Measurements from ENCODE around the gene PSME2. TPM values are rescaled to one million over a fixed set of nuclear protein-coding genes. Genes with fewer than 3 reads are reported as not detected.

PSME2 gene
- total and polyA plus RNA-seq, 2 of the 13 experiments (the other 11 are each of a cell fraction or from before 2014, with no cell fraction given) = 332 to 716 TPM

DNA sequence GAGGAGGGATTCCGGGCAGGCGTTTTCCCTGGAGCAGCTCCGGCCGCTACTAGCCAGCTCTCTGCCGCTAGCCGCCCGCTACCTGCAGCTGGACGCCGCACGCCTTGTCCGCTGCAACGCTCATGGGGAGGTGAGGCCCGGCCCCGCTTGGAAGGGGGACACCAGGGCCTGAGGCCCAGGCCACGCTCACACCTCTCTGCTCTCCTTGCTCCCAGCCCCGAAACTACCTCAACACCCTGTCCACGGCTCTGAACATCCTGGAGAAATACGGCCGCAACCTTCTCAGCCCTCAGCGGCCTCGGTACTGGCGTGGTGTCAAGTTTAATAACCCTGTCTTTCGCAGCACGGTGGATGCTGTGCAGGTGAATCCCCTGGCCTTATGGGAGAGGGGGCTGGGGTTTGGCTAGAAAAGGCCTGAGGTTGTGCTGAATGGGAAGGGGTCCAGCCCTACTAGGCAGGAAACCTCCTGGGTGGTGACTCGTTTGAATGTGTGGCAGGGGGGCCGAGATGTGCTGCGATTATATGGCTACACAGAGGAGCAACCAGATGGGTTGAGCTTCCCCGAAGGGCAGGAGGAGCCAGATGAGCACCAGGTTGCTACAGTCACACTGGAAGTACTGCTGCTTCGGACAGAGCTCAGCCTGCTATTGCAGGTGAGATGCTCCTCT is 1.5 kb upstream of the PSME2 start (continued):
- TF ChIP-seq, protein P1, sequence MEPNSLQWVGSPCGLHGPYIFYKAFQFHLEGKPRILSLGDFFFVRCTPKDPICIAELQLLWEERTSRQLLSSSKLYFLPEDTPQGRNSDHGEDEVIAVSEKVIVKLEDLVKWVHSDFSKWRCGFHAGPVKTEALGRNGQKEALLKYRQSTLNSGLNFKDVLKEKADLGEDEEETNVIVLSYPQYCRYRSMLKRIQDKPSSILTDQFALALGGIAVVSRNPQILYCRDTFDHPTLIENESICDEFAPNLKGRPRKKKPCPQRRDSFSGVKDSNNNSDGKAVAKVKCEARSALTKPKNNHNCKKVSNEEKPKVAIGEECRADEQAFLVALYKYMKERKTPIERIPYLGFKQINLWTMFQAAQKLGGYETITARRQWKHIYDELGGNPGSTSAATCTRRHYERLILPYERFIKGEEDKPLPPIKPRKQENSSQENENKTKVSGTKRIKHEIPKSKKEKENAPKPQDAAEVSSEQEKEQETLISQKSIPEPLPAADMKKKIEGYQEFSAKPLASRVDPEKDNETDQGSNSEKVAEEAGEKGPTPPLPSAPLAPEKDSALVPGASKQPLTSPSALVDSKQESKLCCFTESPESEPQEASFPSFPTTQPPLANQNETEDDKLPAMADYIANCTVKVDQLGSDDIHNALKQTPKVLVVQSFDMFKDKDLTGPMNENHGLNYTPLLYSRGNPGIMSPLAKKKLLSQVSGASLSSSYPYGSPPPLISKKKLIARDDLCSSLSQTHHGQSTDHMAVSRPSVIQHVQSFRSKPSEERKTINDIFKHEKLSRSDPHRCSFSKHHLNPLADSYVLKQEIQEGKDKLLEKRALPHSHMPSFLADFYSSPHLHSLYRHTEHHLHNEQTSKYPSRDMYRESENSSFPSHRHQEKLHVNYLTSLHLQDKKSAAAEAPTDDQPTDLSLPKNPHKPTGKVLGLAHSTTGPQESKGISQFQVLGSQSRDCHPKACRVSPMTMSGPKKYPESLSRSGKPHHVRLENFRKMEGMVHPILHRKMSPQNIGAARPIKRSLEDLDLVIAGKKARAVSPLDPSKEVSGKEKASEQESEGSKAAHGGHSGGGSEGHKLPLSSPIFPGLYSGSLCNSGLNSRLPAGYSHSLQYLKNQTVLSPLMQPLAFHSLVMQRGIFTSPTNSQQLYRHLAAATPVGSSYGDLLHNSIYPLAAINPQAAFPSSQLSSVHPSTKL (CRISPR knock-in tag; IDR thresholded peaks at IDR 0.05) = no peak
- TF ChIP-seq ZNF446 (CRISPR knock-in tag; IDR thresholded peaks at IDR 0.05) (no peak), ZNF350 (CRISPR knock-in tag; IDR thresholded peaks at IDR 0.05; ENCODE audit: borderline replicate concordance, low read depth) (no peak), SIN3A (IDR thresholded peaks at IDR 0.05; ENCODE audit: borderline replicate concordance, low read depth, low read length) (no peak), AGO2 (optimal IDR thresholded peaks at IDR 0.05; ENCODE audit: low read depth, low read length) (peak; percentile 72)
- TF ChIP-seq, protein P2, sequence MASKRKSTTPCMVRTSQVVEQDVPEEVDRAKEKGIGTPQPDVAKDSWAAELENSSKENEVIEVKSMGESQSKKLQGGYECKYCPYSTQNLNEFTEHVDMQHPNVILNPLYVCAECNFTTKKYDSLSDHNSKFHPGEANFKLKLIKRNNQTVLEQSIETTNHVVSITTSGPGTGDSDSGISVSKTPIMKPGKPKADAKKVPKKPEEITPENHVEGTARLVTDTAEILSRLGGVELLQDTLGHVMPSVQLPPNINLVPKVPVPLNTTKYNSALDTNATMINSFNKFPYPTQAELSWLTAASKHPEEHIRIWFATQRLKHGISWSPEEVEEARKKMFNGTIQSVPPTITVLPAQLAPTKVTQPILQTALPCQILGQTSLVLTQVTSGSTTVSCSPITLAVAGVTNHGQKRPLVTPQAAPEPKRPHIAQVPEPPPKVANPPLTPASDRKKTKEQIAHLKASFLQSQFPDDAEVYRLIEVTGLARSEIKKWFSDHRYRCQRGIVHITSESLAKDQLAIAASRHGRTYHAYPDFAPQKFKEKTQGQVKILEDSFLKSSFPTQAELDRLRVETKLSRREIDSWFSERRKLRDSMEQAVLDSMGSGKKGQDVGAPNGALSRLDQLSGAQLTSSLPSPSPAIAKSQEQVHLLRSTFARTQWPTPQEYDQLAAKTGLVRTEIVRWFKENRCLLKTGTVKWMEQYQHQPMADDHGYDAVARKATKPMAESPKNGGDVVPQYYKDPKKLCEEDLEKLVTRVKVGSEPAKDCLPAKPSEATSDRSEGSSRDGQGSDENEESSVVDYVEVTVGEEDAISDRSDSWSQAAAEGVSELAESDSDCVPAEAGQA (IDR thresholded peaks at IDR 0.05; ENCODE audit: low read depth) = no peak
- TF ChIP-seq, protein P2 (CRISPR knock-in tag; IDR thresholded peaks at IDR 0.05; ENCODE audit: borderline replicate concordance) = no peak
- TF ChIP-seq, protein P3, sequence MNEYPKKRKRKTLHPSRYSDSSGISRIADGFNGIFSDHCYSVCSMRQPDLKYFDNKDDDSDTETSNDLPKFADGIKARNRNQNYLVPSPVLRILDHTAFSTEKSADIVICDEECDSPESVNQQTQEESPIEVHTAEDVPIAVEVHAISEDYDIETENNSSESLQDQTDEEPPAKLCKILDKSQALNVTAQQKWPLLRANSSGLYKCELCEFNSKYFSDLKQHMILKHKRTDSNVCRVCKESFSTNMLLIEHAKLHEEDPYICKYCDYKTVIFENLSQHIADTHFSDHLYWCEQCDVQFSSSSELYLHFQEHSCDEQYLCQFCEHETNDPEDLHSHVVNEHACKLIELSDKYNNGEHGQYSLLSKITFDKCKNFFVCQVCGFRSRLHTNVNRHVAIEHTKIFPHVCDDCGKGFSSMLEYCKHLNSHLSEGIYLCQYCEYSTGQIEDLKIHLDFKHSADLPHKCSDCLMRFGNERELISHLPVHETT (CRISPR knock-in tag; conservative IDR thresholded peaks at IDR 0.05) = no peak
- TF ChIP-seq, protein P4, sequence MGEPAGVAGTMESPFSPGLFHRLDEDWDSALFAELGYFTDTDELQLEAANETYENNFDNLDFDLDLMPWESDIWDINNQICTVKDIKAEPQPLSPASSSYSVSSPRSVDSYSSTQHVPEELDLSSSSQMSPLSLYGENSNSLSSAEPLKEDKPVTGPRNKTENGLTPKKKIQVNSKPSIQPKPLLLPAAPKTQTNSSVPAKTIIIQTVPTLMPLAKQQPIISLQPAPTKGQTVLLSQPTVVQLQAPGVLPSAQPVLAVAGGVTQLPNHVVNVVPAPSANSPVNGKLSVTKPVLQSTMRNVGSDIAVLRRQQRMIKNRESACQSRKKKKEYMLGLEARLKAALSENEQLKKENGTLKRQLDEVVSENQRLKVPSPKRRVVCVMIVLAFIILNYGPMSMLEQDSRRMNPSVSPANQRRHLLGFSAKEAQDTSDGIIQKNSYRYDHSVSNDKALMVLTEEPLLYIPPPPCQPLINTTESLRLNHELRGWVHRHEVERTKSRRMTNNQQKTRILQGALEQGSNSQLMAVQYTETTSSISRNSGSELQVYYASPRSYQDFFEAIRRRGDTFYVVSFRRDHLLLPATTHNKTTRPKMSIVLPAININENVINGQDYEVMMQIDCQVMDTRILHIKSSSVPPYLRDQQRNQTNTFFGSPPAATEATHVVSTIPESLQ (CRISPR knock-in tag; conservative IDR thresholded peaks at IDR 0.05) = no peak
- TF ChIP-seq, protein P5, sequence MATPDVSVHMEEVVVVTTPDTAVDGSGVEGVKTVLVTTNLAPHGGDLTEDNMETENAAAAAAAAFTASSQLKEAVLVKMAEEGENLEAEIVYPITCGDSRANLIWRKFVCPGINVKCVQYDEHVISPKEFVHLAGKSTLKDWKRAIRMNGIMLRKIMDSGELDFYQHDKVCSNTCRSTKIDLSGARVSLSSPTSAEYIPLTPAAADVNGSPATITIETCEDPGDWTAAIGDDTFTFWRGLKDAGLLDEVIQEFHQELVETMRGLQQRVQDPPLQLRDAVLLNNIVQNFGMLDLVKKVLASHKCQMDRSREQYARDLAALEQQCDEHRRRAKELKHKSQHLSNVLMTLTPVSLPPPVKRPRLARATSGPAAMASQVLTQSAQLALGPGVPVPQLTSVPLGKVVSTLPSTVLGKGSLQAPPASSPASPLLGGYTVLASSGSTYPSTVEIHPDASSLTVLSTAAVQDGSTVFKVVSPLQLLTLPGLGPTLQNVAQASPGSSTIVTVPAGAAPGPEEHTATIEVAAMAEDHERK (CRISPR knock-in tag; IDR thresholded peaks at IDR 0.05; ENCODE audit: low read depth) = no peak
